Peyer's patch (tissue), 4 donors: ENCODE measurements around the gene ALDH1L2.

Experiments used
- POLR2A ChIP-seq, 2 donors: fragments of 450-650 bp; IDR thresholded peaks; one replicate each; pipeline ENCODE4 v1.5.1; 2017; ENCODE audit warnings: antibody characterized with exemption in 2 of 2, mild to moderate bottlenecking in 2 of 2, moderate library complexity in 2 of 2
- TF ChIP-seq, protein P1 (sequence below), 6 experiments: fragments of 450-650 bp in 4 of 6; fragments of 200-600 bp in 2 of 6; sonication (generic) in 1 of 6; IDR thresholded peaks; one replicate each; pipeline ENCODE4 v1.5.1; 2017 to 2019; ENCODE audit warnings: antibody characterized with exemption in 6 of 6, mild to moderate bottlenecking in 3 of 6, moderate library complexity in 1 of 6

DNA sequence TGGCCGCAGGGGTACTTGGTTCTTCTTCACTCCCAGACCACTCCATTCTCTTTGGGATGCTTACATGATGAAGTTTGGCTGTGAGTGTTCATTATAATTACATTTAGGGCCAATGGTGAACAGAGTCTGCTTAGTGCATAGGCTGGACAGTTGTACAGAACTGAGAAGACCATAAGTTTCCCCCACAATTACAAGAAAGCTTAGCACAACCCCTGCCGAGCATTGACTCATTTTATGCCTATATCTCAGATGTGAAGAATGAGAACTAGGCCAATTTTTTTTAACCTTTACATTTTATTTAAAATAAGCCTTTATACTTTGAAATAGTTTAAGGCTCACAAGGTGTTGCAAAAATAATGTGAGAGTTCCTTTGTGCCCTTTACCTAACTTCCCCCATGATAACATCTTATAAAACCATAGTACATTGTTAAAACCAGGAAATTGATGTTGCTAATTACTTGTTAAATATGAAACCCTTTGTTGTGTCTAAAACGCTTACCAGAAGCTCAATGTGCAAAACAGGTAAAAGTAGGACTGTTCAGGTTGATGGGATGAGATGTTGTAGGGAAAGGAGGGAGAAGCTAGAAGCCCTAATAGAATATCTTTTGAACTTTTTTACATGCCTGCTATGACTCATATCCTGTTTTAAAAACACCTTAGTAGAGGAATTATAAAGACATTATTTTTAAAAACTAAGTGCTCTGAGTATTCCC, 47.2 kb downstream of the ALDH1L2 start:
- TF ChIP-seq, protein P1, sequence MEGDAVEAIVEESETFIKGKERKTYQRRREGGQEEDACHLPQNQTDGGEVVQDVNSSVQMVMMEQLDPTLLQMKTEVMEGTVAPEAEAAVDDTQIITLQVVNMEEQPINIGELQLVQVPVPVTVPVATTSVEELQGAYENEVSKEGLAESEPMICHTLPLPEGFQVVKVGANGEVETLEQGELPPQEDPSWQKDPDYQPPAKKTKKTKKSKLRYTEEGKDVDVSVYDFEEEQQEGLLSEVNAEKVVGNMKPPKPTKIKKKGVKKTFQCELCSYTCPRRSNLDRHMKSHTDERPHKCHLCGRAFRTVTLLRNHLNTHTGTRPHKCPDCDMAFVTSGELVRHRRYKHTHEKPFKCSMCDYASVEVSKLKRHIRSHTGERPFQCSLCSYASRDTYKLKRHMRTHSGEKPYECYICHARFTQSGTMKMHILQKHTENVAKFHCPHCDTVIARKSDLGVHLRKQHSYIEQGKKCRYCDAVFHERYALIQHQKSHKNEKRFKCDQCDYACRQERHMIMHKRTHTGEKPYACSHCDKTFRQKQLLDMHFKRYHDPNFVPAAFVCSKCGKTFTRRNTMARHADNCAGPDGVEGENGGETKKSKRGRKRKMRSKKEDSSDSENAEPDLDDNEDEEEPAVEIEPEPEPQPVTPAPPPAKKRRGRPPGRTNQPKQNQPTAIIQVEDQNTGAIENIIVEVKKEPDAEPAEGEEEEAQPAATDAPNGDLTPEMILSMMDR (IDR thresholded peaks at IDR 0.05), result no peak
- no peak for TF ChIP-seq POLR2A (IDR thresholded peaks at IDR 0.05)
